LHCN-M2 (cell line): ENCODE results near the gene MAP3K7. TPM values are rescaled to one million over a fixed set of nuclear protein-coding genes. Genes with fewer than 3 reads are reported as not detected.

Experiments
- DNase-seq: peaks from one replicate; pipeline ENCODE4 v3.0.0-alpha.2; 2012; ENCODE audit warnings: low read depth
- total RNA-seq: library from RNA; depleted of rRNA; stranded (reverse); fragments of >200 nt; gene quantifications from 2 replicates; pipeline ENCODE4 v1.2.3, GENCODE V29; 2014

Gene MAP3K7
- total RNA-seq, 1 experiment from 2014 or later: 32.8 TPM

GRCh38 chr6:90484385-90484784 lies 102.5 kb downstream of the MAP3K7 start:
- DNase-seq: no peak

GRCh38 chr6:90483956-90484355 lies 102.9 kb downstream of the MAP3K7 start:
- no peak for DNase-seq

- DNase-seq: peak; percentile 39
Observed at GRCh38 chr6:90483116-90483839, 103.6 kb downstream of the MAP3K7 start.

- DNase-seq: no peak
Observed at GRCh38 chr6:90480666-90481065, 106.2 kb downstream of the MAP3K7 start.

- no peak for DNase-seq
Observed at GRCh38 chr6:90479603-90479926, 107.3 kb downstream of the MAP3K7 start.

- peak; percentile 89 for DNase-seq
Observed at GRCh38 chr6:90478789-90479602, 107.9 kb downstream of the MAP3K7 start.

GRCh38 chr6:90478278-90478677 lies 108.6 kb downstream of the MAP3K7 start:
- DNase-seq: no peak

- no peak for DNase-seq
Observed at GRCh38 chr6:90477366-90477765, 109.5 kb downstream of the MAP3K7 start.

GRCh38 chr6:90472716-90473115 lies 114.2 kb downstream of the MAP3K7 start:
- DNase-seq: no peak

GRCh38 chr6:90471263-90471662 lies 115.6 kb downstream of the MAP3K7 start:
- DNase-seq: no peak

GRCh38 chr6:90469906-90470305 lies 117.0 kb downstream of the MAP3K7 start:
- DNase-seq: no peak

- DNase-seq: no peak
Observed at GRCh38 chr6:90468859-90469258, 118.0 kb downstream of the MAP3K7 start.

GRCh38 chr6:90468080-90468479 lies 118.8 kb downstream of the MAP3K7 start:
- peak; percentile 32 for DNase-seq

- DNase-seq: no peak
Observed at GRCh38 chr6:90467546-90467945, 119.3 kb downstream of the MAP3K7 start.

- no peak for DNase-seq
Observed at GRCh38 chr6:90466154-90466940, 120.5 kb downstream of the MAP3K7 start.

- DNase-seq: no peak
Observed at GRCh38 chr6:90465686-90466085, 121.2 kb downstream of the MAP3K7 start.

- no peak for DNase-seq
Observed at GRCh38 chr6:90464507-90464906, 122.4 kb downstream of the MAP3K7 start.

- DNase-seq: no peak
Observed at GRCh38 chr6:90463874-90464273, 123.0 kb downstream of the MAP3K7 start.
